HCT116 (cell line): ENCODE measurements around the gene ERC1. TPM values are rescaled to one million over a fixed set of nuclear protein-coding genes. Genes with fewer than 3 reads are reported as not detected.

Experiments
- ATAC-seq: fragments of 200-7000 bp; cut with Tn5 transposase; 2 replicates; pipeline ENCODE4 v1.9.1; 2020; ENCODE audit warnings: mild to moderate bottlenecking, moderate library complexity
- BruUV-seq: library from RNA; stranded (reverse); fragments of 400-500 nt; replicated peaks from 2 replicates; lab custom pipeline; 2021; lab: Mats Ljungman, UMichigan
- CTCF ChIA-PET: fragments of 300-600 bp; sonication (Branson Sonifier 250); formaldehyde crosslinking; loops from one replicate; lab custom pipeline; 2021; ENCODE audit warnings: antibody characterized with exemption; lab: Charles Lee
- POLR2A ChIA-PET: fragments of 300-600, 350-600 bp; sonication (Branson Sonifier 250); formaldehyde crosslinking; loops from one replicate; lab custom pipeline; 2021; ENCODE audit warnings: antibody characterized with exemption; lab: Charles Lee
- RAD21 ChIA-PET, 2 experiments: fragments of 300-600 bp; sonication (Branson Sonifier 250); formaldehyde crosslinking; loops; one replicate each; lab custom pipeline; 2023; ENCODE audit warnings: low total read pairs in 2 of 2; ENCODE audit not compliant: uncharacterized antibody in 2 of 2, unreplicated experiment in 2 of 2, low non-redundant PET in 1 of 2; lab: Charles Lee
- DNase-seq: peaks from one replicate; pipeline ENCODE4 v3.0.0-alpha.2; 2010; ENCODE audit warnings: low read depth, low spot score
- H2AFZ ChIP-seq: fragments of 200-600 bp; shearing (Covaris generic), sonication (generic); 2 replicates; pipeline ENCODE4 v1.6.1; 2017; ENCODE audit warnings: low read depth, mixed run types, mixed read lengths, antibody characterized with exemption, low read length; ENCODE audit not compliant: poor library complexity, severe bottlenecking
- H3K27ac ChIP-seq: 2 replicates; pipeline ENCODE4 v1.5.1; 2012; ENCODE audit warnings: low read depth, low read length
- H3K27me3 ChIP-seq: fragments of 200-600 bp; sonication (generic); 2 replicates; pipeline ENCODE4 v1.6.1; 2016; ENCODE audit warnings: mixed run types, low read length, mixed read lengths; ENCODE audit not compliant: insufficient read depth
- H3K36me3 ChIP-seq, 2 experiments: fragments of 200-500 bp in 1 of 2; fragments of 200-600 bp in 1 of 2; sonication (Bioruptor generic) in 1 of 2; sonication (generic) in 1 of 2; 2 replicates each; pipeline versions ENCODE4 v1.5.1 to v1.6.1; 2014 to 2016; ENCODE audit warnings: low read length in 2 of 2, inconsistent platforms in 1 of 2, mixed read lengths in 1 of 2, mixed run types in 1 of 2; ENCODE audit not compliant: insufficient read depth in 2 of 2, control insufficient read depth in 1 of 2
- H3K4me1 ChIP-seq, 2 experiments: fragments of 200-600 bp in 1 of 2; sonication (generic) in 1 of 2; 2 replicates each; pipeline versions ENCODE4 v1.5.1 to v1.6.1; 2012 to 2017; ENCODE audit warnings: low read length in 2 of 2, inconsistent platforms in 1 of 2, mild to moderate bottlenecking in 1 of 2, mixed read lengths in 1 of 2, mixed run types in 1 of 2, moderate library complexity in 1 of 2; ENCODE audit not compliant: insufficient read depth in 2 of 2, control insufficient read depth in 1 of 2
- H3K4me2 ChIP-seq: fragments of 200-600 bp; sonication (generic); 2 replicates; pipeline ENCODE4 v1.6.1; 2017; ENCODE audit warnings: mixed run types, low read length, mixed read lengths
- H3K4me3 ChIP-seq, 2 experiments: fragments of 200-600 bp in 1 of 2; sonication (generic) in 1 of 2; replicated peaks in 1 of 2; 2 replicates each; pipeline ENCODE4 v1.5.1; 2011 to 2016; ENCODE audit warnings: low read length in 2 of 2, control low read depth in 1 of 2, low read depth in 1 of 2, mild to moderate bottlenecking in 1 of 2, mixed read lengths in 1 of 2, mixed run types in 1 of 2
- H3K79me2 ChIP-seq: fragments of 200-600 bp; sonication (generic); 2 replicates; pipeline ENCODE4 v1.6.1; 2017; ENCODE audit warnings: mild to moderate bottlenecking, mixed run types, low read length, moderate library complexity, mixed read lengths; ENCODE audit not compliant: insufficient read depth
- H3K9ac ChIP-seq: fragments of 200-600 bp; sonication (generic); 2 replicates; pipeline ENCODE4 v1.6.1; 2016; ENCODE audit warnings: low read length, mixed read lengths
- H3K9me2 ChIP-seq: fragments of 200-600 bp; sonication (generic), shearing (Covaris generic); 2 replicates; pipeline ENCODE4 v1.6.1; 2017; ENCODE audit warnings: mixed run types, mild to moderate bottlenecking, moderate library complexity; ENCODE audit not compliant: insufficient read depth
- H3K9me3 ChIP-seq, 2 experiments: fragments of 200-500 bp in 1 of 2; fragments of 200-600 bp in 1 of 2; sonication (Bioruptor generic) in 1 of 2; sonication (generic) in 1 of 2; 2 replicates each; pipeline ENCODE4 v1.6.1; 2014 to 2017; ENCODE audit warnings: low read length in 2 of 2, mixed read lengths in 2 of 2, inconsistent platforms in 1 of 2, low read depth in 1 of 2, mild to moderate bottlenecking in 1 of 2, mixed run types in 1 of 2, moderate library complexity in 1 of 2; ENCODE audit not compliant: control insufficient read depth in 1 of 2, insufficient read depth in 1 of 2
- H4K20me1 ChIP-seq: fragments of 200-600 bp; sonication (generic), shearing (Covaris generic); 2 replicates; pipeline ENCODE4 v1.6.1; 2017; ENCODE audit warnings: mixed run types, mild to moderate bottlenecking, moderate library complexity; ENCODE audit not compliant: insufficient read depth
- ATF3 ChIP-seq: IDR thresholded peaks from 2 replicates; pipeline ENCODE4 v1.6.1; 2012
- CEBPB ChIP-seq: IDR thresholded peaks from 2 replicates; pipeline ENCODE4 v1.6.1; 2012; ENCODE audit warnings: low read depth
- CTCF ChIP-seq, 3 experiments: fragments of 200-600 bp in 1 of 3; sonication (generic) in 1 of 3; IDR thresholded peaks in 2 of 3; conservative IDR thresholded peaks in 1 of 3; 2 replicates each; pipeline ENCODE4 v1.5.1; 2012 to 2017; ENCODE audit warnings: low read depth in 2 of 3, low read length in 2 of 3, antibody characterized with exemption in 1 of 3, borderline replicate concordance in 1 of 3, control low read depth in 1 of 3, mild to moderate bottlenecking in 1 of 3, mixed read lengths in 1 of 3, mixed run types in 1 of 3, moderate library complexity in 1 of 3; ENCODE audit not compliant: insufficient read depth in 1 of 3
- ELF1 ChIP-seq: IDR thresholded peaks from 2 replicates; pipeline ENCODE4 v1.6.1; 2012; ENCODE audit warnings: low read depth, borderline replicate concordance
- JUND ChIP-seq: IDR thresholded peaks from 2 replicates; pipeline ENCODE4 v1.6.1; 2012
- POLR2A ChIP-seq: IDR thresholded peaks from 2 replicates; pipeline ENCODE4 v1.7.0; 2011; ENCODE audit warnings: borderline replicate concordance; ENCODE audit not compliant: insufficient read depth, insufficient read length; ENCODE audit errors: extremely low read depth
- RAD21 ChIP-seq: IDR thresholded peaks from 2 replicates; pipeline ENCODE4 v1.6.1; 2012; ENCODE audit warnings: low read depth, mild to moderate bottlenecking
- SP1 ChIP-seq: IDR thresholded peaks from 2 replicates; pipeline ENCODE4 v1.6.1; 2012; ENCODE audit warnings: low read depth
- SRF ChIP-seq: IDR thresholded peaks from 2 replicates; pipeline ENCODE4 v1.6.1; 2012; ENCODE audit warnings: low read depth
- TCF7L2 ChIP-seq: IDR thresholded peaks from 2 replicates; pipeline ENCODE4 v1.7.0; 2011; ENCODE audit warnings: borderline replicate concordance, inconsistent platforms; ENCODE audit not compliant: insufficient read depth, insufficient read length; ENCODE audit errors: extremely low read depth
- YY1 ChIP-seq: IDR thresholded peaks from 2 replicates; pipeline ENCODE4 v1.6.1; 2011; ENCODE audit warnings: low read length, low read depth, moderate library complexity, mild to moderate bottlenecking; ENCODE audit not compliant: insufficient replicate concordance; ENCODE audit errors: extremely low read depth
- ZNF274 ChIP-seq: fragments of 200-500 bp; sonication (Bioruptor generic); IDR thresholded peaks from 2 replicates; pipeline ENCODE4 v1.6.1; 2014; ENCODE audit warnings: mild to moderate bottlenecking, low read depth, low read length, inconsistent platforms
- intact Hi-C: fragments of 100-400 bp; cut with micrococcal nuclease; formaldehyde crosslinking; loops from 2 replicates; pipeline ENCODE4 v1.10.0; 2022
- total RNA-seq: library from RNA; stranded (reverse); gene quantifications from one replicate; pipeline ENCODE4 v1.2.1, GENCODE V29; 2021; ENCODE audit not compliant: unreplicated experiment
- TF ChIP-seq, protein P1 (sequence below): IDR thresholded peaks from 2 replicates; pipeline ENCODE4 v1.6.1; 2011; ENCODE audit warnings: mild to moderate bottlenecking, low read length, moderate library complexity; ENCODE audit not compliant: insufficient replicate concordance; ENCODE audit errors: extremely low read depth

Gene ERC1
- total RNA-seq, 1 experiment from 2014 or later: 41.9 TPM

DNA sequence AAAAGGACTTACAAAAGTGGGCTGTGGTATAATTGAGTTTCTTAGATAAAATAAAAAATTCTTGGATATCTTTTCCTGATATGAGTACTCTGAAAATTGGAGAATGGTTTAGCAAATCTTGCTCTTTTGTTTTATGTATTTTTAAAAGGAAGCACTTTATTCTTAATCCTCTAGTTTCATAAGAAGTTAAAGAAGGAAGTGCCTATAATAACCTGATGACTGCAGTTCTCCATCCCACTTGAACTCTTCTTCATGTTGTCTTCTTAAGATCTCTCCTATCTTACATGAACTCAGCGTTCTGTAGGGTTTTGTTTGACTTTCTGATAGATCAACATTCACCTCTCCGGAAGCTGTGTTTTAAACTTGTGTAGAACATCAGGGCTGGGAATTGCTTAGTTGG, 271.0 kb downstream of the ERC1 start:
- no TSS peak for BruUV-seq
- no peak for DNase-seq
- Histone ChIP-seq H3K36me3 (no peaks in the 10 kb centered on the region), H3K4me2 (no peak overlapping the region), H3K4me3 (no peak overlapping the region), H3K27ac (no peak overlapping the region), H3K9me2 (no peaks in the 10 kb centered on the region; the same call in 1 of the 2 replicates), H3K4me1 (no peaks in the 10 kb centered on the region), H2AFZ (no peak overlapping the region), H3K9me3 (no peaks in the 10 kb centered on the region), H4K20me1 (no peaks in the 10 kb centered on the region), H3K27me3 (no peaks in the 10 kb centered on the region), H3K9ac (no peak overlapping the region), H3K79me2 (no peaks in the 10 kb centered on the region)
- no peak for TF ChIP-seq ATF3
- CTCF ChIA-PET: no interaction called here
- intact Hi-C loops: no loop called here
- POLR2A ChIA-PET: no interaction called here
- RAD21 ChIA-PET: no interaction called here
- no peak for ATAC-seq

GRCh38 chr12:1267243-1267642, 276.2 kb downstream of the ERC1 start:
- ATAC-seq: no peak

More at GRCh38 chr12:1267243-1267642, 276.2 kb downstream of the ERC1 start:
- Histone ChIP-seq H3K36me3 (no peaks in the 10 kb centered on the region), H2AFZ (no peak overlapping the region), H3K4me1 (no peaks in the 10 kb centered on the region), H3K27me3 (no peaks in the 10 kb centered on the region), H3K9ac (no peak overlapping the region), H3K9me3 (no peaks in the 10 kb centered on the region), H3K4me2 (no peak overlapping the region), H4K20me1 (no peaks in the 10 kb centered on the region), H3K9me2 (no peaks in the 10 kb centered on the region), H3K4me3 (no peak overlapping the region), H3K79me2 (no peaks in the 10 kb centered on the region), H3K27ac (no peak overlapping the region)
- POLR2A ChIA-PET: no interaction called here
- DNase-seq: no peak
- TF ChIP-seq, protein P1, sequence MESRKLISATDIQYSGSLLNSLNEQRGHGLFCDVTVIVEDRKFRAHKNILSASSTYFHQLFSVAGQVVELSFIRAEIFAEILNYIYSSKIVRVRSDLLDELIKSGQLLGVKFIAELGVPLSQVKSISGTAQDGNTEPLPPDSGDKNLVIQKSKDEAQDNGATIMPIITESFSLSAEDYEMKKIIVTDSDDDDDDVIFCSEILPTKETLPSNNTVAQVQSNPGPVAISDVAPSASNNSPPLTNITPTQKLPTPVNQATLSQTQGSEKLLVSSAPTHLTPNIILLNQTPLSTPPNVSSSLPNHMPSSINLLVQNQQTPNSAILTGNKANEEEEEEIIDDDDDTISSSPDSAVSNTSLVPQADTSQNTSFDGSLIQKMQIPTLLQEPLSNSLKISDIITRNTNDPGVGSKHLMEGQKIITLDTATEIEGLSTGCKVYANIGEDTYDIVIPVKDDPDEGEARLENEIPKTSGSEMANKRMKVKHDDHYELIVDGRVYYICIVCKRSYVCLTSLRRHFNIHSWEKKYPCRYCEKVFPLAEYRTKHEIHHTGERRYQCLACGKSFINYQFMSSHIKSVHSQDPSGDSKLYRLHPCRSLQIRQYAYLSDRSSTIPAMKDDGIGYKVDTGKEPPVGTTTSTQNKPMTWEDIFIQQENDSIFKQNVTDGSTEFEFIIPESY: no peak
- TF ChIP-seq YY1 (no peak), CEBPB (no peak), SRF (no peak), JUND (no peak), ZNF274 (no peak), POLR2A (no peak), ELF1 (no peak), TCF7L2 (no peak), RAD21 (no peak), SP1 (no peak), ATF3 (no peak), CTCF (IDR thresholded peaks at IDR 0.05 in 2 of 3, conservative IDR thresholded peaks at IDR 0.05 in 1 of 3; ENCODE audit: borderline replicate concordance in 1 of 3, insufficient read depth in 1 of 3, low read depth in 2 of 3, low read length in 2 of 3) (no peak)
- no TSS peak for BruUV-seq
- CTCF ChIA-PET: no interaction called here
- RAD21 ChIA-PET: no interaction called here
- intact Hi-C loops: no loop called here
